Mesenchymal stem cell (in vitro differentiated cells and primary cell): ENCODE measurements around the gene VEPH1.
A peak's percentile ranks its signal among the peaks of the same experiment; 100 is the strongest.

Source experiments
- DNase-seq: peaks from one replicate; pipeline ENCODE4 v3.0.0-alpha.2; 2013
- H2AFZ ChIP-seq: one replicate; pipeline ENCODE4 v1.6.1; 2013; ENCODE audit warnings: low read depth, mild to moderate bottlenecking, control low read depth, inconsistent platforms, low read length, moderate library complexity
- H2AK5ac ChIP-seq: 2 replicates; pipeline ENCODE4 v1.6.1; 2013; ENCODE audit warnings: low read length, moderate library complexity, mild to moderate bottlenecking, inconsistent platforms; ENCODE audit not compliant: severe bottlenecking
- H2BK120ac ChIP-seq: one replicate; pipeline ENCODE4 v1.6.1; 2013; ENCODE audit warnings: low read depth, mild to moderate bottlenecking, inconsistent platforms, low read length, moderate library complexity
- H2BK12ac ChIP-seq, 2 experiments: one replicate each; pipeline ENCODE4 v1.6.1; 2013; ENCODE audit warnings: inconsistent platforms in 2 of 2, low read length in 2 of 2, mild to moderate bottlenecking in 2 of 2, moderate library complexity in 2 of 2, control low read depth in 1 of 2
- H2BK15ac ChIP-seq: one replicate; pipeline ENCODE4 v1.6.1; 2013; ENCODE audit warnings: mild to moderate bottlenecking, low read depth, inconsistent platforms; ENCODE audit not compliant: poor library complexity, severe bottlenecking
- H2BK5ac ChIP-seq: 2 replicates; pipeline ENCODE4 v1.6.1; 2013; ENCODE audit warnings: low read depth, mild to moderate bottlenecking, low read length, control low read depth, inconsistent platforms; ENCODE audit not compliant: poor library complexity, severe bottlenecking
- H3K14ac ChIP-seq, 2 experiments: one replicate each; pipeline ENCODE4 v1.6.1; 2013; ENCODE audit warnings: inconsistent platforms in 2 of 2, low read length in 2 of 2, control low read depth in 1 of 2, mild to moderate bottlenecking in 1 of 2, moderate library complexity in 1 of 2
- H3K18ac ChIP-seq, 2 experiments: one replicate each; pipeline ENCODE4 v1.6.1; 2013; ENCODE audit warnings: inconsistent platforms in 2 of 2, low read length in 2 of 2, control low read depth in 1 of 2, low read depth in 1 of 2, mild to moderate bottlenecking in 1 of 2
- H3K23ac ChIP-seq, 2 experiments: one replicate each; pipeline ENCODE4 v1.6.1; 2013; ENCODE audit warnings: inconsistent platforms in 2 of 2, low read length in 2 of 2, mild to moderate bottlenecking in 2 of 2, moderate library complexity in 2 of 2, control low read depth in 1 of 2
- H3K27ac ChIP-seq: 2 replicates; pipeline ENCODE4 v1.5.1; 2013; ENCODE audit warnings: mild to moderate bottlenecking, moderate library complexity, low read length, control low read depth, inconsistent platforms; ENCODE audit not compliant: poor library complexity, severe bottlenecking
- H3K27me3 ChIP-seq, 2 experiments: 2 replicates each; pipeline versions ENCODE4 v1.6.1 to v1.7.0; 2013; ENCODE audit warnings: low read length in 2 of 2, mild to moderate bottlenecking in 2 of 2, moderate library complexity in 2 of 2, control low read depth in 1 of 2, inconsistent platforms in 1 of 2; ENCODE audit not compliant: control insufficient read depth in 1 of 2, insufficient read depth in 1 of 2
- H3K36me3 ChIP-seq, 2 experiments: 2 replicates each; pipeline versions ENCODE4 v1.6.1 to v1.7.0; 2013; ENCODE audit warnings: low read length in 2 of 2, control low read depth in 1 of 2, inconsistent platforms in 1 of 2, low read depth in 1 of 2, mild to moderate bottlenecking in 1 of 2; ENCODE audit not compliant: insufficient read depth in 2 of 2, control insufficient read depth in 1 of 2
- H3K4ac ChIP-seq, 2 experiments: one replicate each; pipeline ENCODE4 v1.6.1; 2013; ENCODE audit warnings: inconsistent platforms in 2 of 2, low read length in 2 of 2, mild to moderate bottlenecking in 2 of 2, moderate library complexity in 2 of 2, control low read depth in 1 of 2, low read depth in 1 of 2
- H3K4me1 ChIP-seq: 2 replicates; pipeline ENCODE4 v1.6.1; 2013; ENCODE audit warnings: low read depth, low read length, control low read depth; ENCODE audit not compliant: control insufficient read depth, insufficient read depth
- H3K4me2 ChIP-seq: 2 replicates; pipeline ENCODE4 v1.6.1; 2013; ENCODE audit warnings: low read length, mild to moderate bottlenecking, inconsistent platforms; ENCODE audit not compliant: poor library complexity, severe bottlenecking
- H3K4me3 ChIP-seq, 2 experiments: 2 replicates each; pipeline versions ENCODE4 v1.5.1 to v1.7.0; 2013; ENCODE audit warnings: low read length in 2 of 2, mild to moderate bottlenecking in 2 of 2, control low read depth in 1 of 2, low read depth in 1 of 2; ENCODE audit not compliant: insufficient read depth in 1 of 2
- H3K79me1 ChIP-seq: replicated peaks from 2 replicates; pipeline ENCODE4 v1.6.1; 2013; ENCODE audit warnings: mild to moderate bottlenecking, control low read depth, low read length, inconsistent platforms; ENCODE audit not compliant: poor library complexity, severe bottlenecking
- H3K9ac ChIP-seq: 2 replicates; pipeline ENCODE4 v1.7.0; 2013; ENCODE audit warnings: mild to moderate bottlenecking, low read length, moderate library complexity
- H3K9me3 ChIP-seq: 2 replicates; pipeline ENCODE4 v1.7.0; 2013; ENCODE audit warnings: mild to moderate bottlenecking, low read length; ENCODE audit not compliant: control insufficient read depth
- H4K8ac ChIP-seq: one replicate; pipeline ENCODE4 v1.6.1; 2013; ENCODE audit warnings: inconsistent platforms, mild to moderate bottlenecking, low read length, moderate library complexity
- H4K91ac ChIP-seq: one replicate; pipeline ENCODE4 v1.6.1; 2013; ENCODE audit warnings: mild to moderate bottlenecking, low read length, inconsistent platforms
- WGBS: methylation state at CpG from one replicate; pipeline ENCODE4 v1.1.7; 2013; ENCODE audit warnings: mixed read lengths; 5-methylcytosine and 5-hydroxymethylcytosine counted together

The VEPH1 gene

DNA sequence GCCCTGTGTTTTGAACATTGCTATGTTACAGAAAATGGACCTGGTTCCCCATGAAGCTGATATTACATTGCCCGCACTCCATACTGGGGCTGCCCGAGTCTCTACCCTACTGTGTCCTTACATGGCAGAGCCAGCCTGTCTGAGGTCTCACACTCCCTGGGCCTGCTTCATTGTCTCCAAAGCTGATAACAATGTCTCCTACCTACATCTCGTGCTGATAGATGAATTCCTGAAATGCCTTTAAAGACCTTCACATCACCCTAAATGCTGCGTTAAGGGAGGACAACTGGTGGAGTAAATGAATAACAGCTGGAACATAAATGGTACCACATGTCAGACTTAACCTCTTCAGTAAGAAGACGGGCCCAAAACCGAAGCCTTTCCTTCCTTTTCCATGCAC is 129.4 kb downstream of the VEPH1 start:
- Histone ChIP-seq H4K8ac (peak overlapping the region; percentile 30), H3K18ac (no peak overlapping the region), H3K23ac (no peak overlapping the region), H2AFZ (no peak overlapping the region), H3K79me1 (peaks cover 8% of the 10 kb centered on the region), H3K4ac (no peak overlapping the region), H3K27me3 (no peaks in the 10 kb centered on the region), H3K4me3 (no peak overlapping the region), H2BK5ac (no peak overlapping the region), H3K4me2 (no peak overlapping the region), H4K91ac (no peak overlapping the region), H2AK5ac (peak overlapping the region; percentile 26), H3K14ac (no peak overlapping the region), H3K27ac (no peak overlapping the region), H2BK15ac (no peak overlapping the region), H2BK12ac (no peak overlapping the region), H3K36me3 (peaks cover 0 to 4% of the 10 kb centered on the region in 2 experiments), H3K9me3 (no peaks in the 10 kb centered on the region), H3K4me1 (peaks cover 10% of the 10 kb centered on the region), H3K9ac (no peak overlapping the region), H2BK120ac (no peak overlapping the region)
- 87% methylated on average over 5 of the region's 6 CpGs for WGBS
- no peak for DNase-seq

DNA sequence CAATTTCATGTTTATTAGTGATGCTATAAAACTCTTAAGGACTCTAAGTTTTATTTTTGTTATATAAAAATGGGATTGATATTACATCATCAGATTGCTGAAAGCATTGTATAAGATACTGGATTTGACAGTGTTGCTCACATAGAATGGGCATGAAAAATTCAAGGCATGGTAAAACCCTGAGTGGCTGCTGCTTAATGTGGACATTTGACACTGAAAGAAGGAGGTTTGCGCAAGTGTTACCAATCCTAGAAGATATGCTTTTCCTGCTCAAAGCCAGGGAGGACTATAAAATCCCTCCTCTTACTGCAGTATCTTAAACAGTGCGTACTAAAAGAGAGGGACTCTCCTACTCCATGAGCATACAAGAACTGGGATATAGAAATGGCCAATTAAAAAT is 132.3 kb downstream of the VEPH1 start:
- no peak overlapping the region for H2BK5ac ChIP-seq
- peaks cover 15% of the 10 kb centered on the region for H3K79me1 ChIP-seq
- no peak overlapping the region for H2BK15ac ChIP-seq
- no peak overlapping the region for H3K18ac ChIP-seq
- no peak overlapping the region for H3K4me3 ChIP-seq
- no peak overlapping the region for H3K23ac ChIP-seq
- H4K8ac ChIP-seq, result no peak overlapping the region
- H2AFZ ChIP-seq, result no peak overlapping the region
- no peak overlapping the region for H3K4me2 ChIP-seq
- no peaks in the 10 kb centered on the region for H3K9me3 ChIP-seq
- H3K4me1 ChIP-seq, result peaks cover 15% of the 10 kb centered on the region
- H3K27ac ChIP-seq, result no peak overlapping the region
- H2AK5ac ChIP-seq, result no peak overlapping the region
- no peak overlapping the region for H2BK120ac ChIP-seq
- DNase-seq, result no peak
- H3K4ac ChIP-seq, result no peak overlapping the region
- no peaks in the 10 kb centered on the region for H3K27me3 ChIP-seq
- no CpG with 5 or more reads among the region's 2 CpGs for WGBS
- no peak overlapping the region for H3K14ac ChIP-seq
- H2BK12ac ChIP-seq, result no peak overlapping the region
- H3K9ac ChIP-seq, result no peak overlapping the region
- no peak overlapping the region for H4K91ac ChIP-seq
- no peaks in the 10 kb centered on the region for H3K36me3 ChIP-seq

DNA sequence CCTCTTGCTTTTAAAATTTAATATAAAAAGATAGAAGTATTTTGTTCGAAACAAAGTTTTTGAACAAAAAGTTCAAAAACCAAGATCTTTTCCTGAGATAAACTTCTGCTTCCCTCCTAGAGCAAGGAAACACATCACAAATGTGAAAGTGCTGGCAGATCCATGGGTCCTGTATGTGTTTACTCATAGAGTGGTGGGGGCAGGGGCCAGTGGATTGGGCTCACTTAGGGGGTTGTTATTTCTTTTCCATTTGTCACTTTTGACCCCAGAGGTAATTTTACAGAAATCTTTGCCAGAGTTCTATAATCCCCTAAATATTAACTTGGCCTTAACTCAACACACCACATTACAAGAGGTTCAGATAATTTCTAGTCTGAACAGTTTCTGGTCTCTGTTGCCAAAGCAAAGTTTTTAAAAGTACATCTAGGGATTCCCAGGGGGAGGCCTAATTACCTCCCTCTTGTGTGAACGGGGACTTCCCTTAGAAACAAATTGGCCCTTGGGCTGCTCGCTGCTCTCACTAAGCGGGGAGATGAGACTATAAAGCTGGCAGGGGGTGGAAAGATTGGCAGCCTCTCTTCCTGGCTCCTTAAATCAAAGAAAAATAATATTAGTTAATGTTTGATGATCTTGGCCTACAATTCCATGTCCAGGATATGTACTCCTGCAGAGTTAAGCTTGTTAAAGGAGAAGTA is 133.3 kb downstream of the VEPH1 start:
- Histone ChIP-seq H3K4me1 (peaks cover 20% of the 10 kb centered on the region), H2AK5ac (no peak overlapping the region)
- 32% methylated on average over 3 of the region's 4 CpGs for WGBS

DNA sequence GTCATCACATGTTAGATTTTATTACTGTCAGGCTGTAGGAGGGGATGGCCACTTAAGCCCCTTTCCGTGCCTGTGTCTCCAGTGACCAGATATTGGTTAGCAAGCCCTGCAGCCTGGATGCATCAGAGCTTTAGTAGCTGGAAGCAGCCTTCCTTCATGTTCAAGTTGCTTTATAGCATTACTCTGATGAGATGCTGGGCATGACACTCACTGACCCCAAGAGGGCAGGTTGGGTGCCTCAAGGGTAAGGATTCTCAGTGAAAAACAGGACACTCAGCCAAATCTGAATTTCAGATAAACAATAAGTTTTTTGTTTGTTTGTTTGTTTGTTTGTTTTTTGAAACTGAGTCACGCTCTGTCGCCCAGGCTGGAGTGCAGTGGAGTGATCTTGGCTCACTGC is 135.0 kb downstream of the VEPH1 start:
- no peak overlapping the region for H3K9ac ChIP-seq
- no peak overlapping the region for H2BK15ac ChIP-seq
- H3K4me1 ChIP-seq, result peaks cover 15% of the 10 kb centered on the region
- H4K91ac ChIP-seq, result peak overlapping the region; percentile 39
- H2AK5ac ChIP-seq, result peak overlapping the region; percentile 98
- peak overlapping the region in 1 of 2 experiments; percentile 16 for H3K4ac ChIP-seq
- no peak for DNase-seq
- H3K36me3 ChIP-seq, result peaks cover 0 to 4% of the 10 kb centered on the region in 2 experiments
- H2BK5ac ChIP-seq, result no peak overlapping the region
- H2AFZ ChIP-seq, result peak overlapping the region; percentile 63
- no peak overlapping the region for H3K27ac ChIP-seq
- H3K27me3 ChIP-seq, result no peaks in the 10 kb centered on the region
- peak overlapping the region in 1 of 2 experiments; percentile 63 for H2BK12ac ChIP-seq
- peak overlapping the region; percentile 28 for H4K8ac ChIP-seq
- no peak overlapping the region for H2BK120ac ChIP-seq
- no peak overlapping the region for H3K4me3 ChIP-seq
- no peak overlapping the region for H3K4me2 ChIP-seq
- no peaks in the 10 kb centered on the region for H3K9me3 ChIP-seq
- peak overlapping the region in 1 of 2 experiments; percentile 28 for H3K14ac ChIP-seq
- peak overlapping the region in 1 of 2 experiments; percentile 93 for H3K23ac ChIP-seq
- WGBS, result 80% methylated on average over 3 of the region's 3 CpGs
- peaks cover 12% of the 10 kb centered on the region for H3K79me1 ChIP-seq
- peak overlapping the region in 1 of 2 experiments; percentile 21 for H3K18ac ChIP-seq

More for the DNA sequence above, 133.3 kb downstream of the VEPH1 start:
- Histone ChIP-seq H3K27ac (peak overlapping the region; percentile 63), H3K9me3 (no peaks in the 10 kb centered on the region), H2BK12ac (no peak overlapping the region), H3K14ac (no peak overlapping the region), H3K23ac (no peak overlapping the region), H4K91ac (no peak overlapping the region), H3K79me1 (peaks cover 16% of the 10 kb centered on the region), H3K27me3 (no peaks in the 10 kb centered on the region), H3K9ac (no peak overlapping the region), H2BK120ac (no peak overlapping the region), H3K36me3 (no peaks in the 10 kb centered on the region), H3K4me3 (no peak overlapping the region), H2BK15ac (no peak overlapping the region), H2AFZ (no peak overlapping the region), H2BK5ac (no peak overlapping the region), H4K8ac (no peak overlapping the region), H3K4ac (no peak overlapping the region), H3K4me2 (no peak overlapping the region), H3K18ac (no peak overlapping the region)
- DNase-seq, result no peak
